Mesenteric fat pad (tissue), 1 donor: ENCODE results near the gene LTBP1. TPM values are rescaled to one million over a fixed set of nuclear protein-coding genes. Genes with fewer than 3 reads are reported as not detected.

Experiments
- DNase-seq: peaks from one replicate; pipeline ENCODE4 v3.0.0-alpha.2; 2020; ENCODE audit warnings: low spot score
- total RNA-seq: library from RNA; stranded (reverse); fragmentation: NEBNext Ultra II Directional; extraction: Animal tissue kit (Norgen Biotek cat#: 25700); gene quantifications from one replicate; pipeline ENCODE4 v1.2.1, GENCODE V29; 2021
- donor health status: DM: yes; HTN: yes; CAD: no.

The LTBP1 gene
- total RNA-seq, 1 donor from 2014 or later: 15.4 TPM

DNA sequence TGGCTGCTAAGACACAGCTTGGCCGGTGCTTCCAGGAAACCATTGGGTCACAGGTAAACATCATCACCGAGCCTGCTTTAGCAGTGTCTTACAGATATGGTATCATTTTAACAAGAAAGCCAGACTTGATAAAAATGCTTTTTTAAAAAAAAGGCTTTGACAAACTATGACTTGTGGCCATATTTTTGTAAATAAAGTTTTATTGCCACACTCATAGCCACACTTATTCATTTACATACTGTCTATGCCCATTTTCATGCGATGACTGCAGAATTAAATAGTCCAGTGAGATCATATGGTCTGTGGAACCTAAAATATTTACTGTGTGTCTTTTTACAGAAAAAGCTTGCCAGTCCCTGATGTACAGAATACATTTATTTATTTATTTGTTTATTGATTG, 242.0 kb downstream of the LTBP1 start:
- no peak for DNase-seq

DNA sequence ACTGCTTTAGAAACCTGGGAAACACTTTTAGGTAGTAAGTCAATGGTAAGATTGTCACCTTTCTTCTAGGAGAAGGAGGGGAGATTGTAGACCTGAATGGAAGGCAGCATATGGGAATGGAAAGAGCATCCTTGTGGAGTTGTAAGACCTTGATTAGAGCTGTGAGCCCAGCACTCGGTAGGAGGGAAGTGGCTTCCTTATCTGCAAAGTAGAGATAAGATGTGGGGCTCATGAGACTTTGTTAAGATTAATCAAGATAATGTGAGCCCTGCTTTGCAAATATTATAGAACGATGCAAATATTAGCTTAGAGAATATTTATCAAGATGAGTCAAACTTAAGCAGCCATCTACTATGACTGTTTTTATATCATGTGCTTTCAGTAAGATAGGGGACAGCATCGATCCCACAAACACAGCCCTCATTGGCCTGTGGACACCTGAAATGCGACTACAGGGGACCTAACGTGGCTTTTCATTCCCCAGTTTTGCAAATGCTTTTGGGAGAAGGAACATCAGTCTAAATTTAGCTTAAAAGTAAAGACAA, 243.7 kb downstream of the LTBP1 start:
- DNase-seq: no peak

- DNase-seq: no peak
Observed at GRCh38 chr2:33195891-33196290, 249.1 kb downstream of the LTBP1 start.

GRCh38 chr2:33196700-33197099, 249.9 kb downstream of the LTBP1 start:
- DNase-seq: no peak

- no peak for DNase-seq
Observed at GRCh38 chr2:33197198-33197938, 250.6 kb downstream of the LTBP1 start.

GRCh38 chr2:33202641-33203522, 256.1 kb downstream of the LTBP1 start:
- no peak for DNase-seq

DNA sequence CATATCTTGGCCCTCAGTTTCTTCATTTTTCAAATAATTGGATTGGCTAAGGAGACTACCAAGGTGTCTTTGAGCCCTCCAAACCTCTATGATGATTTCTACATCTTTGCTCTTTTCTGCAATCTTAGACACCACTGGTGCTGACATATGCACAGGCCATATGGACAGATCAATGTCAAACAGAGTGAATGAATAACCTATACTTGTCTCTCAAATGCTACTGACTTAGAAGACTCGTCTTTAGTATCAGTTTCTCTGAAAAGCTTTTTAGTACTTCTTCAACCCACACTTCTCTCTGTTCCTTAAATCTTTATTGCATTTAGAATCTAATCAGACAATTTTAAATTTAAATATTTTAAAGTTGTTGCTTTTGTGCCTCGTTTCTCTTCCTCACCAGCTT, 258.2 kb downstream of the LTBP1 start:
- no peak for DNase-seq

DNA sequence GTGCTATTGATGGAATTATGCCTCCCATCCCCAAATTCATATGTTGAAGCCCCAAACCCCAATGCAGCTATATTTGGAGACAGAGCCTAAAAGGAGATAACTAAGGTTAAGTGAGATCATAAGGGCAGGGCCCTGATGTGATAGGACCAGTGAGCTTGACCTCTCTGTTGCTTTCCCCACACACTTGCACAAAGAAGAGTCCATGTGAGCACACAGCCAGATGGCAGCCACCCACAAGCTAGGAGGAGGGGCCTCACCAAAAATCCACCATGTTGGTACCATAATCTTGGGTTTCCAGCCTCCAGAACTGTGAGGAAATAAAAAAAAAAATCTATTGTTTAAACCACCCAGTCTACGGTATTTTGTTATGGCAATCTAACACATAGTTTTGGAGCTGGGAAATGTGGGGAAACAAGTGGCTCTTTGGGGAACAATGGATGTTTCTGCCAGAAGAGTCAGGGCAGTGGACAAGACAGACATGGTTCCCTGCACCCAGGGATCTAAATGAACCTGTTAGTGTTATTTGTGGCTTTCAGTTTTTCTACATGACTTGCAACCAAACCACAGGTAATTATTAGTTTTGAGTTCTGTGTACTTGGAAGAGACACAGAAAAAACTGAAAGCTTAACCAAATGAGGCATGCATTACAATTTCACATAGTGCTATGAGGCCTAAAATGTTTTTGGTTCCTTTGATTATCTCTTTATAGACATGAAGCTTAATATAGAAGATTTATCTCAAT, 259.1 kb downstream of the LTBP1 start:
- no peak for DNase-seq

DNA sequence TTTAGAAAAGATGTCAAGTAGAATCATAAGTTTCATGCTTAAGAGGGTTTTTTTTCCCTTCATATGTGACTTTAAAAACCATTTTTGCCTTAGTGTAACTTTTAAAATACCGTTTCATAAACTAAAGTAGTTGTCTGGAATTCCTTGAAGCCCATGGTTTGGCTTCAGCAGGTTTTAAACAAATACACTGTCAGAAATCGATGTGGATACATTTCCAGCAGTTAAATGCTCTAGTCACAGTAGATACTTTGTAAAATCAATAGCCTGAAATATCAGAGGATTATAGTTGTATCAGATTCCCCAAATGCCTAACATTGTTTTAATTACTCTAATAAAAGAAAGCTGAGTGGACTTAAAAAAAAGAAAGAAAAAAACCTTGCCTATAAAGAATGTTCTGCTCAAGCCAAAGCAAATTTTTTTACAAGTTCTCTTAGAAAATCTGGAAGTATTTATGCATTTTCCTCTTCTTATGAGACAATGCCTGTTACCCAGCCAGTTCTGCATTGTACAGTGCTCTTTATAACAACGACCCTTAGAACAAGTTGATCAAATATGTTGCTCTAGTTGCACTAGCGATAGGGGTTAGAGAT, 260.5 kb downstream of the LTBP1 start:
- no peak for DNase-seq

GRCh38 chr2:33208400-33208799, 261.6 kb downstream of the LTBP1 start:
- DNase-seq: no peak

- DNase-seq: no peak
Observed at GRCh38 chr2:33209976-33210375, 263.2 kb downstream of the LTBP1 start.

DNA sequence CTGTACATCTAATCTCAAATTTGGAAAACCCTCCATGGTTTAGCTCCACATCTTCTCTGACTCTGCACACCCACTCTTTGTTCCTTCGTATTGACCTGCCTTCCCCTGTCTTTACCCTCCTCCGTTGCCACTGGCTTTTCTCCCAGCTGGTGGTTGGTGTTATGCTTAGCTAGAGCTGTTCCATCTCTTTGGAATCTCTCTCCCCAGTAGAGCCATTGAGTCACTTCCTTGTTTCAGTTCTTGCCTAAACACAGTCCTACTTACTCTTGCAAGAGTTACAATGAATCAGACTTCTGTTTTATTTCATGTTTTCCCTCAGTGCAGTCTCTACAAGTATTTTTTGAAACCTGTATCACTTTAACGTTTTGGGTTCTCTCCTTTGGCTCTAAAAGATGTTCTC, 263.9 kb downstream of the LTBP1 start:
- DNase-seq: no peak

GRCh38 chr2:33212151-33212550, 265.4 kb downstream of the LTBP1 start:
- no peak for DNase-seq

GRCh38 chr2:33213244-33213643, 266.5 kb downstream of the LTBP1 start:
- no peak for DNase-seq

- no peak for DNase-seq
Observed at GRCh38 chr2:33213648-33214047, 266.9 kb downstream of the LTBP1 start.

GRCh38 chr2:33214436-33214835, 267.7 kb downstream of the LTBP1 start:
- no peak for DNase-seq

DNA sequence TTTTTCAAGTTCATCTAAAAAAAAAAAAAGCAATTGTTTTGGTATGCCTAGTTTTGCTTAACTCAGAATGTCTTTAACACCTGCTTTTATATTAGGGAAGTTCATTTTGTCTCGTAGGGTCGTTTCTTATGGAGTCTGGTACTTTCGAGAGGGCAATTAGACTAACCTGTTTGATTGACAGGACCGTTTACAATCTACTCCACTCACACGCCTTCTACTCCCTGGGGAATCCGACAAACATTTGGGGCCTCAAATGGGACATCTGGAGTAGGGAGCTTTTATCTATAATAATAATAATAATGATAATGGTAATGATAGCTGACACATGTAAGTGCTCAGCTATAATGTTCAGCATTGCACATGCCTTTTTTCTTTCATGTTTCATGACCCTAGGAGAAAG, 268.1 kb downstream of the LTBP1 start:
- DNase-seq: no peak

- DNase-seq: no peak
Observed at GRCh38 chr2:33215299-33215698, 268.5 kb downstream of the LTBP1 start.

- no peak for DNase-seq
Observed at GRCh38 chr2:33215983-33216382, 269.2 kb downstream of the LTBP1 start.

- DNase-seq: no peak
Observed at GRCh38 chr2:33216508-33217182, 269.9 kb downstream of the LTBP1 start.

- DNase-seq: no peak
Observed at GRCh38 chr2:33217406-33217805, 270.7 kb downstream of the LTBP1 start.
